SK-N-SH (cell line): ENCODE data around the gene RPS5. TPM values are rescaled to one million over a fixed set of nuclear protein-coding genes. Genes with fewer than 3 reads are reported as not detected.

Source experiments
- CTCF ChIA-PET: fragments of 300-600, 350-600 bp; formaldehyde crosslinking; extraction: SDS; loops from one replicate; lab custom pipeline; 2021; lab: Yijun Ruan, JAX
- POLR2A ChIA-PET: fragments of 350-600 bp; sonication (Branson Sonifier 250); formaldehyde crosslinking; extraction: SDS; loops from one replicate; lab custom pipeline; 2020; ENCODE audit warnings: antibody characterized with exemption, inconsistent platforms; lab: Yijun Ruan, JAX
- DNase-seq: peaks from one replicate; pipeline ENCODE4 v3.0.0; 2012
- H2AFZ ChIP-seq: fragments of 200-600 bp; sonication (generic); 2 replicates; pipeline ENCODE4 v1.8.1; 2016; ENCODE audit warnings: antibody characterized with exemption, mild to moderate bottlenecking, low read depth
- H3F3A ChIP-seq: fragments of 200-600 bp; sonication (generic); replicated peaks from 2 replicates; pipeline ENCODE3; 2016; ENCODE audit warnings: antibody characterized with exemption, mild to moderate bottlenecking; ENCODE audit not compliant: insufficient read depth
- H3K27ac ChIP-seq, 2 experiments: fragments of 200-500 bp in 1 of 2; fragments of 200-600 bp in 1 of 2; sonication (Bioruptor generic) in 1 of 2; sonication (generic), shearing (Covaris generic) in 1 of 2; 2 replicates each; pipeline versions ENCODE4 v1.5.1 to v1.6.1; 2014 to 2016; ENCODE audit warnings: low read depth in 2 of 2, inconsistent platforms in 1 of 2, low read length in 1 of 2, mild to moderate bottlenecking in 1 of 2, mixed read lengths in 1 of 2
- H3K27me3 ChIP-seq: fragments of 200-600 bp; sonication (generic), shearing (Covaris generic); 2 replicates; pipeline ENCODE4 v1.6.1; 2016; ENCODE audit warnings: mixed run types; ENCODE audit not compliant: insufficient read depth
- H3K36me3 ChIP-seq, 2 experiments: fragments of 200-500 bp in 1 of 2; fragments of 200-600 bp in 1 of 2; sonication (Bioruptor generic) in 1 of 2; sonication (generic) in 1 of 2; replicated peaks in 1 of 2; 2 replicates each; pipeline versions ENCODE3 to v1.5.1; 2014 to 2016; ENCODE audit warnings: low read length in 1 of 2, mild to moderate bottlenecking in 1 of 2; ENCODE audit not compliant: insufficient read depth in 2 of 2, control insufficient read depth in 1 of 2
- H3K4me1 ChIP-seq, 2 experiments: fragments of 200-500 bp in 1 of 2; fragments of 200-600 bp in 1 of 2; sonication (Bioruptor generic) in 1 of 2; sonication (generic), shearing (Covaris generic) in 1 of 2; 2 replicates each; pipeline versions ENCODE4 v1.5.1 to v1.6.1; 2014 to 2016; ENCODE audit warnings: low read depth in 1 of 2, low read length in 1 of 2, mixed run types in 1 of 2; ENCODE audit not compliant: insufficient read depth in 2 of 2, control insufficient read depth in 1 of 2
- H3K4me2 ChIP-seq: fragments of 200-600 bp; sonication (generic), shearing (Covaris generic); 2 replicates; pipeline ENCODE4 v1.6.1; 2017; ENCODE audit warnings: mixed run types
- H3K4me3 ChIP-seq, 2 experiments: fragments of 200-500 bp in 1 of 2; fragments of 200-600 bp in 1 of 2; sonication (Bioruptor generic) in 1 of 2; sonication (generic), shearing (Covaris generic) in 1 of 2; 2 replicates each; pipeline versions ENCODE4 v1.5.1 to v1.8.1; 2014 to 2016; ENCODE audit warnings: low read depth in 2 of 2, inconsistent platforms in 1 of 2, low read length in 1 of 2, mild to moderate bottlenecking in 1 of 2, mixed read lengths in 1 of 2, moderate library complexity in 1 of 2
- H3K79me2 ChIP-seq: fragments of 200-600 bp; sonication (generic); 2 replicates; pipeline ENCODE4 v1.8.1; 2017; ENCODE audit warnings: mild to moderate bottlenecking; ENCODE audit not compliant: insufficient read depth
- H3K9ac ChIP-seq: fragments of 200-600 bp; sonication (generic); 2 replicates; pipeline ENCODE4 v1.6.1; 2017; ENCODE audit warnings: mixed run types
- H3K9me2 ChIP-seq: fragments of 200-600 bp; sonication (generic); 2 replicates; pipeline ENCODE4 v1.6.1; 2017; ENCODE audit warnings: mixed run types
- H3K9me3 ChIP-seq: fragments of 200-600 bp; sonication (generic); 2 replicates; pipeline ENCODE4 v1.6.1; 2017; ENCODE audit warnings: mixed run types, mild to moderate bottlenecking, moderate library complexity
- H4K20me1 ChIP-seq: fragments of 200-600 bp; sonication (generic); 2 replicates; pipeline ENCODE4 v1.6.1; 2017; ENCODE audit warnings: mild to moderate bottlenecking, mixed run types; ENCODE audit not compliant: insufficient read depth
- CHD2 ChIP-seq: fragments of 150-350 bp; IDR thresholded peaks from 2 replicates; pipeline ENCODE4 v1.6.1; 2018; ENCODE audit warnings: low read length; ENCODE audit not compliant: partially characterized antibody
- EP300 ChIP-seq, 2 experiments: IDR thresholded peaks; 2 replicates each; pipeline versions ENCODE4 v1.4.0 to v1.6.1; 2012; ENCODE audit warnings: borderline replicate concordance in 1 of 2, low read depth in 1 of 2, low read length in 1 of 2
- GABPA ChIP-seq: IDR thresholded peaks from 2 replicates; pipeline ENCODE4 v1.4.0; 2012; ENCODE audit warnings: low read depth, mild to moderate bottlenecking
- NFIC ChIP-seq: IDR thresholded peaks from 2 replicates; pipeline ENCODE4 v1.4.0; 2012; ENCODE audit warnings: borderline replicate concordance
- NRF1 ChIP-seq: IDR thresholded peaks from 2 replicates; pipeline ENCODE4 v1.6.1; 2012; ENCODE audit warnings: low read depth, mild to moderate bottlenecking, low read length
- RXRA ChIP-seq: IDR thresholded peaks from 2 replicates; pipeline ENCODE4 v1.4.0; 2012; ENCODE audit warnings: low read depth, mild to moderate bottlenecking, borderline replicate concordance
- SIN3A ChIP-seq: IDR thresholded peaks from 2 replicates; pipeline ENCODE4 v1.6.1; 2012; ENCODE audit warnings: low read depth, mild to moderate bottlenecking, low read length, moderate library complexity, borderline replicate concordance
- SMC3 ChIP-seq: IDR thresholded peaks from 2 replicates; pipeline ENCODE4 v1.6.1; 2012; ENCODE audit warnings: low read depth, low read length, improper control_type of control experiment
- TEAD4 ChIP-seq: IDR thresholded peaks from 2 replicates; pipeline ENCODE4 v1.4.0; 2012; ENCODE audit warnings: mild to moderate bottlenecking, borderline replicate concordance; ENCODE audit not compliant: insufficient read depth
- YY1 ChIP-seq: IDR thresholded peaks from 2 replicates; pipeline ENCODE4 v1.4.0; 2012; ENCODE audit warnings: low read depth, mild to moderate bottlenecking
- WGBS: methylation state at CpG from one replicate; pipeline ENCODE4 v1.1.6; 2017; ENCODE audit warnings: low lambda C conversion rate; 5-methylcytosine and 5-hydroxymethylcytosine counted together
- polyA plus RNA-seq, 3 experiments: library from polyadenylated mRNA; depleted of rRNA; stranded (reverse); fragments of >200 nt; gene quantifications; 2 replicates each; pipeline ENCODE4 v1.2.3, GENCODE V29; 2012
- TF ChIP-seq, protein P1 (sequence below): IDR thresholded peaks from 2 replicates; pipeline ENCODE4 v1.4.0; 2012; ENCODE audit warnings: low read depth, borderline replicate concordance
- TF ChIP-seq, protein P2 (sequence below): IDR thresholded peaks from 2 replicates; pipeline ENCODE4 v1.4.0; 2012; ENCODE audit warnings: low read depth, borderline replicate concordance
- TF ChIP-seq, protein P3 (sequence below): fragments of 200-600 bp; sonication (generic); IDR thresholded peaks from 2 replicates; pipeline ENCODE4 v1.6.1; 2017; ENCODE audit warnings: antibody characterized with exemption, mild to moderate bottlenecking, moderate library complexity
- TF ChIP-seq, protein P4 (sequence below): IDR thresholded peaks from 2 replicates; pipeline ENCODE4 v1.6.1; 2012; ENCODE audit warnings: mild to moderate bottlenecking, low read depth, low read length, moderate library complexity
- TF ChIP-seq, protein P5 (sequence below): IDR thresholded peaks from 2 replicates; pipeline ENCODE4; 2012
- TF ChIP-seq, protein P6 (sequence below): IDR thresholded peaks from 2 replicates; pipeline ENCODE4 v1.4.0; 2012; ENCODE audit warnings: low read depth

Gene RPS5
- polyA plus RNA-seq, 1 of the 3 experiments (the other 2 are of a cell fraction): 4,334 TPM

DNA sequence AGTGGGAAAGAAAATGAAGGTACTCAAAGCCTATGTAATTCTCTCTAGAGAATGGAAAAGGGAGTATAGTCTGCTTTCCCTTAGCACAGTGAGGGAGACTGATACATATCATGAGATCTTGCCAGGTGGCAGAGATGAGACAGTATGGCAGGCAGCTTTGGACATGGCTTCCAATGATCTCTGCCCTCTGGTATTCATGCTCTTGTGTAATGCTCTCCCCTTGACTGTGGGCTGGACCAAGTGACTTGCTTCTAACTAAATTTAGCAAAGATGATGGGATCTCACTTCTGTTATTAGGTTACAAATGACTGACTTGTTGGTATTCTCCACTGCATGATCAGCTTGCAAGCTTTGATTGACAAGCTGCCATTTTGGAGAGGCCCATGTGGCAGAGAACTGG, 42.7 kb downstream of the RPS5 start:
- H3K4me2 ChIP-seq: no peak overlapping the region
- no peaks in the 10 kb centered on the region for H3F3A ChIP-seq
- H3K27me3 ChIP-seq: no peaks in the 10 kb centered on the region
- ChIA-PET CTCF (no interaction called here), POLR2A (no interaction called here)
- no peak overlapping the region for H3K9ac ChIP-seq
- H2AFZ ChIP-seq: no peak overlapping the region
- H3K9me2 ChIP-seq: no peaks in the 10 kb centered on the region
- no peak overlapping the region for H3K27ac ChIP-seq
- no peak overlapping the region for H3K4me3 ChIP-seq
- no peaks in the 10 kb centered on the region for H4K20me1 ChIP-seq
- no peak for DNase-seq
- no peak for TF ChIP-seq SIN3A
- TF ChIP-seq CHD2: no peak
- TF ChIP-seq, protein P1, sequence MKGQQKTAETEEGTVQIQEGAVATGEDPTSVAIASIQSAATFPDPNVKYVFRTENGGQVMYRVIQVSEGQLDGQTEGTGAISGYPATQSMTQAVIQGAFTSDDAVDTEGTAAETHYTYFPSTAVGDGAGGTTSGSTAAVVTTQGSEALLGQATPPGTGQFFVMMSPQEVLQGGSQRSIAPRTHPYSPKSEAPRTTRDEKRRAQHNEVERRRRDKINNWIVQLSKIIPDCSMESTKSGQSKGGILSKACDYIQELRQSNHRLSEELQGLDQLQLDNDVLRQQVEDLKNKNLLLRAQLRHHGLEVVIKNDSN: no peak
- TF ChIP-seq, protein P2, sequence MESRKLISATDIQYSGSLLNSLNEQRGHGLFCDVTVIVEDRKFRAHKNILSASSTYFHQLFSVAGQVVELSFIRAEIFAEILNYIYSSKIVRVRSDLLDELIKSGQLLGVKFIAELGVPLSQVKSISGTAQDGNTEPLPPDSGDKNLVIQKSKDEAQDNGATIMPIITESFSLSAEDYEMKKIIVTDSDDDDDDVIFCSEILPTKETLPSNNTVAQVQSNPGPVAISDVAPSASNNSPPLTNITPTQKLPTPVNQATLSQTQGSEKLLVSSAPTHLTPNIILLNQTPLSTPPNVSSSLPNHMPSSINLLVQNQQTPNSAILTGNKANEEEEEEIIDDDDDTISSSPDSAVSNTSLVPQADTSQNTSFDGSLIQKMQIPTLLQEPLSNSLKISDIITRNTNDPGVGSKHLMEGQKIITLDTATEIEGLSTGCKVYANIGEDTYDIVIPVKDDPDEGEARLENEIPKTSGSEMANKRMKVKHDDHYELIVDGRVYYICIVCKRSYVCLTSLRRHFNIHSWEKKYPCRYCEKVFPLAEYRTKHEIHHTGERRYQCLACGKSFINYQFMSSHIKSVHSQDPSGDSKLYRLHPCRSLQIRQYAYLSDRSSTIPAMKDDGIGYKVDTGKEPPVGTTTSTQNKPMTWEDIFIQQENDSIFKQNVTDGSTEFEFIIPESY: no peak
- TF ChIP-seq SMC3: no peak
- no peak for TF ChIP-seq GABPA
- no peak for TF ChIP-seq NFIC
- TF ChIP-seq EP300 (IDR thresholded peaks at IDR 0.05; ENCODE audit: borderline replicate concordance in 1 of 2, low read depth in 1 of 2, low read length in 1 of 2): no peak
- no peak for TF ChIP-seq YY1
- TF ChIP-seq NRF1: no peak
- TF ChIP-seq, all 33 proteins: peak for 0
- Histone ChIP-seq H3K9me3 (peaks cover 17% of the 10 kb centered on the region), H3K36me3 (peaks cover 15 to 23% of the 10 kb centered on the region in 2 experiments), H3K79me2 (no peaks in the 10 kb centered on the region), H3K4me1 (no peaks in the 10 kb centered on the region)

DNA sequence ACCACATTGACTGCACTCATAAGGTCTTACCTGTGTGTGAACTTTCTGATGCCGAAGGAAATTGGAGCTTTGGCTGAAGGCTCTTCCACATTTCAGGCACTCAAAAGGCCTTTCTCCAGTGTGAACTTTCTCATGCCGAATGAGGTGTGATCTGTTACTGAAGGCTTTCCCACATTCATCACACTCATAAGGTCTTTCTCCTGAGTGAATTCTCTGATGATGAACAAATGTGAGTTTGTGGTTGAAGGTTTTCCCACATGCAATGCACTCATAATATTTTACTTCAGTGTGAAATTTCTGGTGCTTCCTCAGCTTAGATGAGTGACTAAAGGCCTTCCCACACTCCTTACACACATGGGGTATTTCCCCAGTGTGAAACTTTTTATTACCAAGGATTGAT, 47.1 kb downstream of the RPS5 start:
- H3K79me2 ChIP-seq: peaks cover 7% of the 10 kb centered on the region; the same call in 1 of the 2 replicates
- H3K4me3 ChIP-seq: peak overlapping the region in 1 of 2 experiments; percentile 19; a peak in 1 of 4 replicates
- H2AFZ ChIP-seq: no peak overlapping the region
- ChIA-PET POLR2A (no interaction called here), CTCF (no interaction called here)
- 86% methylated on average over 2 of the region's 2 CpGs for WGBS
- H3K4me1 ChIP-seq: peaks cover 0 to 3% of the 10 kb centered on the region in 2 experiments; a peak in 1 of 4 replicates
- no peaks in the 10 kb centered on the region for H3F3A ChIP-seq
- H4K20me1 ChIP-seq: no peaks in the 10 kb centered on the region
- H3K9ac ChIP-seq: no peak overlapping the region
- peaks cover 25% of the 10 kb centered on the region for H3K9me3 ChIP-seq
- H3K27me3 ChIP-seq: no peaks in the 10 kb centered on the region
- no peak for DNase-seq
- H3K36me3 ChIP-seq: peaks cover 36 to 54% of the 10 kb centered on the region in 2 experiments
- H3K4me2 ChIP-seq: no peak overlapping the region
- H3K9me2 ChIP-seq: no peaks in the 10 kb centered on the region
- H3K27ac ChIP-seq: no peak overlapping the region
- no peak for TF ChIP-seq RXRA
- TF ChIP-seq, protein P3, sequence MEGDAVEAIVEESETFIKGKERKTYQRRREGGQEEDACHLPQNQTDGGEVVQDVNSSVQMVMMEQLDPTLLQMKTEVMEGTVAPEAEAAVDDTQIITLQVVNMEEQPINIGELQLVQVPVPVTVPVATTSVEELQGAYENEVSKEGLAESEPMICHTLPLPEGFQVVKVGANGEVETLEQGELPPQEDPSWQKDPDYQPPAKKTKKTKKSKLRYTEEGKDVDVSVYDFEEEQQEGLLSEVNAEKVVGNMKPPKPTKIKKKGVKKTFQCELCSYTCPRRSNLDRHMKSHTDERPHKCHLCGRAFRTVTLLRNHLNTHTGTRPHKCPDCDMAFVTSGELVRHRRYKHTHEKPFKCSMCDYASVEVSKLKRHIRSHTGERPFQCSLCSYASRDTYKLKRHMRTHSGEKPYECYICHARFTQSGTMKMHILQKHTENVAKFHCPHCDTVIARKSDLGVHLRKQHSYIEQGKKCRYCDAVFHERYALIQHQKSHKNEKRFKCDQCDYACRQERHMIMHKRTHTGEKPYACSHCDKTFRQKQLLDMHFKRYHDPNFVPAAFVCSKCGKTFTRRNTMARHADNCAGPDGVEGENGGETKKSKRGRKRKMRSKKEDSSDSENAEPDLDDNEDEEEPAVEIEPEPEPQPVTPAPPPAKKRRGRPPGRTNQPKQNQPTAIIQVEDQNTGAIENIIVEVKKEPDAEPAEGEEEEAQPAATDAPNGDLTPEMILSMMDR: no peak
- TF ChIP-seq, protein P1: no peak
- TF ChIP-seq CHD2: no peak
- TF ChIP-seq TEAD4: no peak
- TF ChIP-seq, protein P4, sequence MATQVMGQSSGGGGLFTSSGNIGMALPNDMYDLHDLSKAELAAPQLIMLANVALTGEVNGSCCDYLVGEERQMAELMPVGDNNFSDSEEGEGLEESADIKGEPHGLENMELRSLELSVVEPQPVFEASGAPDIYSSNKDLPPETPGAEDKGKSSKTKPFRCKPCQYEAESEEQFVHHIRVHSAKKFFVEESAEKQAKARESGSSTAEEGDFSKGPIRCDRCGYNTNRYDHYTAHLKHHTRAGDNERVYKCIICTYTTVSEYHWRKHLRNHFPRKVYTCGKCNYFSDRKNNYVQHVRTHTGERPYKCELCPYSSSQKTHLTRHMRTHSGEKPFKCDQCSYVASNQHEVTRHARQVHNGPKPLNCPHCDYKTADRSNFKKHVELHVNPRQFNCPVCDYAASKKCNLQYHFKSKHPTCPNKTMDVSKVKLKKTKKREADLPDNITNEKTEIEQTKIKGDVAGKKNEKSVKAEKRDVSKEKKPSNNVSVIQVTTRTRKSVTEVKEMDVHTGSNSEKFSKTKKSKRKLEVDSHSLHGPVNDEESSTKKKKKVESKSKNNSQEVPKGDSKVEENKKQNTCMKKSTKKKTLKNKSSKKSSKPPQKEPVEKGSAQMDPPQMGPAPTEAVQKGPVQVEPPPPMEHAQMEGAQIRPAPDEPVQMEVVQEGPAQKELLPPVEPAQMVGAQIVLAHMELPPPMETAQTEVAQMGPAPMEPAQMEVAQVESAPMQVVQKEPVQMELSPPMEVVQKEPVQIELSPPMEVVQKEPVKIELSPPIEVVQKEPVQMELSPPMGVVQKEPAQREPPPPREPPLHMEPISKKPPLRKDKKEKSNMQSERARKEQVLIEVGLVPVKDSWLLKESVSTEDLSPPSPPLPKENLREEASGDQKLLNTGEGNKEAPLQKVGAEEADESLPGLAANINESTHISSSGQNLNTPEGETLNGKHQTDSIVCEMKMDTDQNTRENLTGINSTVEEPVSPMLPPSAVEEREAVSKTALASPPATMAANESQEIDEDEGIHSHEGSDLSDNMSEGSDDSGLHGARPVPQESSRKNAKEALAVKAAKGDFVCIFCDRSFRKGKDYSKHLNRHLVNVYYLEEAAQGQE: no peak
- TF ChIP-seq, protein P5, sequence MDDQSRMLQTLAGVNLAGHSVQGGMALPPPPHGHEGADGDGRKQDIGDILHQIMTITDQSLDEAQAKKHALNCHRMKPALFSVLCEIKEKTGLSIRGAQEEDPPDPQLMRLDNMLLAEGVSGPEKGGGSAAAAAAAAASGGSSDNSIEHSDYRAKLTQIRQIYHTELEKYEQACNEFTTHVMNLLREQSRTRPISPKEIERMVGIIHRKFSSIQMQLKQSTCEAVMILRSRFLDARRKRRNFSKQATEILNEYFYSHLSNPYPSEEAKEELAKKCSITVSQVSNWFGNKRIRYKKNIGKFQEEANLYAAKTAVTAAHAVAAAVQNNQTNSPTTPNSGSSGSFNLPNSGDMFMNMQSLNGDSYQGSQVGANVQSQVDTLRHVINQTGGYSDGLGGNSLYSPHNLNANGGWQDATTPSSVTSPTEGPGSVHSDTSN: no peak
- TF ChIP-seq EP300 (IDR thresholded peaks at IDR 0.05; ENCODE audit: borderline replicate concordance in 1 of 2, low read depth in 1 of 2, low read length in 1 of 2): no peak
- TF ChIP-seq, protein P6, sequence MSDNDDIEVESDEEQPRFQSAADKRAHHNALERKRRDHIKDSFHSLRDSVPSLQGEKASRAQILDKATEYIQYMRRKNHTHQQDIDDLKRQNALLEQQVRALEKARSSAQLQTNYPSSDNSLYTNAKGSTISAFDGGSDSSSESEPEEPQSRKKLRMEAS: no peak
